HepG2 (cell line): ENCODE measurements around the gene SPRED2. TPM values are rescaled to one million over a fixed set of nuclear protein-coding genes. Genes with fewer than 3 reads are reported as not detected.

Experiments
- EP300 ChIP-seq, 3 experiments: sonication (generic) in 1 of 3; formaldehyde crosslinking in 1 of 3; IDR thresholded peaks; 2 replicates each; pipeline versions ENCODE4 v1.5.1 to v1.6.1; 2011 to 2020; ENCODE audit warnings: low read depth in 2 of 3, low read length in 2 of 3, borderline replicate concordance in 1 of 3, improper control_type of control experiment in 1 of 3, mild to moderate bottlenecking in 1 of 3, missing genetic modification reagents in 1 of 3, moderate library complexity in 1 of 3
- KDM4B ChIP-seq: sonication (generic); formaldehyde crosslinking; IDR thresholded peaks from 2 replicates; pipeline ENCODE4 v1.4.0; 2020; ENCODE audit warnings: missing genetic modification reagents
- MAFF ChIP-seq: IDR thresholded peaks from 2 replicates; pipeline ENCODE4 v1.6.1; 2011; ENCODE audit warnings: low read depth, low read length, improper control_type of control experiment
- ZNF280D ChIP-seq: sonication (generic); formaldehyde crosslinking; IDR thresholded peaks from 2 replicates; pipeline ENCODE4 v1.5.1; 2020; ENCODE audit warnings: mild to moderate bottlenecking, missing genetic modification reagents
- ZNF451 ChIP-seq: sonication (generic); formaldehyde crosslinking; IDR thresholded peaks from 2 replicates; pipeline ENCODE4 v1.5.0; 2020; ENCODE audit warnings: mild to moderate bottlenecking, missing genetic modification reagents
- ZNF749 ChIP-seq: sonication (generic); formaldehyde crosslinking; IDR thresholded peaks from 2 replicates; pipeline ENCODE4 v1.8.0; 2022; ENCODE audit warnings: mild to moderate bottlenecking, missing genetic modification reagents, moderate library complexity, borderline replicate concordance
- ZNF800 ChIP-seq: sonication (generic); formaldehyde crosslinking; IDR thresholded peaks from 2 replicates; pipeline ENCODE4 v1.4.0; 2020; ENCODE audit warnings: missing genetic modification reagents
- polyA plus RNA-seq, 8 experiments: library from polyadenylated mRNA; depleted of rRNA in 3 of 8; stranded (reverse) in 7 of 8; unstranded in 1 of 8; fragments of >200 nt; fragmentation: Illumina TruSeq in 4 of 8; extraction: Trizol in 4 of 8; gene quantifications; 2 replicates each; pipeline versions ENCODE4 v1.2.1 to v1.2.3, GENCODE V29; 2011 to 2016; ENCODE audit warnings: low read depth in 4 of 8, missing spikeins in 1 of 8, mixed read lengths in 1 of 8; ENCODE audit not compliant: insufficient read depth in 1 of 8
- total RNA-seq, 5 experiments: library from RNA; depleted of rRNA; stranded (reverse); fragments of >200 nt; fragmentation: Illumina TruSeq; extraction: Trizol; gene quantifications; 2 replicates each; pipeline ENCODE4 v1.2.3, GENCODE V29; 2016; ENCODE audit warnings: low read depth in 1 of 5
- TF ChIP-seq, protein P1 (sequence below): sonication (generic); formaldehyde crosslinking; IDR thresholded peaks from 2 replicates; pipeline ENCODE4 v1.9.0; 2022; ENCODE audit warnings: missing genetic modification reagents, mild to moderate bottlenecking, borderline replicate concordance
- TF ChIP-seq, protein P2 (sequence below): sonication (generic); formaldehyde crosslinking; IDR thresholded peaks from 2 replicates; pipeline ENCODE4 v1.4.0; 2020; ENCODE audit warnings: missing genetic modification reagents

SPRED2 gene
- total and polyA plus RNA-seq, 2 of the 13 experiments (the other 11 are each of a cell fraction or from before 2014, with no cell fraction given), result 13.0 to 37.0 TPM

DNA sequence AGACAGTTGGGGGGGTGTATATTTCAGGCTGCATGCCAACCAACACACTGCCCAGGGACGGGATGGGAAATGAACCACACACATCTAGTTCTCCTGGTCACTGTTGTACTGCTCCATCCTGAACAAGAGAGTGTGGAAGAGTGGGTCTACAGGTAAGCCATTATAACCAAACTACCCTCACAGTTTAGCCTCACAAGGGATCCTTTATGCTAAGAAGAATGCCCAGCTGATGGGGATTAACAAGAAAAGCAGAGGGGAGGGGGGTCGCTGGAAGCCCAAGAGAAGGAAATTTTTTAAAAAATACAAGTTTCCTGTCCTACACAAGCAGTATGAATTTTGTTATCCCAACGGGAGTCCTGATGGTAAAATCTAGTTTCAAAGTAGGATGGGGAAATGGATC is 16.1 kb downstream of the SPRED2 start (continued):
- no peak for TF ChIP-seq ZNF280D (CRISPR knock-in tag)
- no peak for TF ChIP-seq ZNF749 (CRISPR knock-in tag)
- TF ChIP-seq, protein P1, sequence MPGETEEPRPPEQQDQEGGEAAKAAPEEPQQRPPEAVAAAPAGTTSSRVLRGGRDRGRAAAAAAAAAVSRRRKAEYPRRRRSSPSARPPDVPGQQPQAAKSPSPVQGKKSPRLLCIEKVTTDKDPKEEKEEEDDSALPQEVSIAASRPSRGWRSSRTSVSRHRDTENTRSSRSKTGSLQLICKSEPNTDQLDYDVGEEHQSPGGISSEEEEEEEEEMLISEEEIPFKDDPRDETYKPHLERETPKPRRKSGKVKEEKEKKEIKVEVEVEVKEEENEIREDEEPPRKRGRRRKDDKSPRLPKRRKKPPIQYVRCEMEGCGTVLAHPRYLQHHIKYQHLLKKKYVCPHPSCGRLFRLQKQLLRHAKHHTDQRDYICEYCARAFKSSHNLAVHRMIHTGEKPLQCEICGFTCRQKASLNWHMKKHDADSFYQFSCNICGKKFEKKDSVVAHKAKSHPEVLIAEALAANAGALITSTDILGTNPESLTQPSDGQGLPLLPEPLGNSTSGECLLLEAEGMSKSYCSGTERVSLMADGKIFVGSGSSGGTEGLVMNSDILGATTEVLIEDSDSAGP, result no peak
- TF ChIP-seq MAFF, result no peak
- TF ChIP-seq, protein P2, sequence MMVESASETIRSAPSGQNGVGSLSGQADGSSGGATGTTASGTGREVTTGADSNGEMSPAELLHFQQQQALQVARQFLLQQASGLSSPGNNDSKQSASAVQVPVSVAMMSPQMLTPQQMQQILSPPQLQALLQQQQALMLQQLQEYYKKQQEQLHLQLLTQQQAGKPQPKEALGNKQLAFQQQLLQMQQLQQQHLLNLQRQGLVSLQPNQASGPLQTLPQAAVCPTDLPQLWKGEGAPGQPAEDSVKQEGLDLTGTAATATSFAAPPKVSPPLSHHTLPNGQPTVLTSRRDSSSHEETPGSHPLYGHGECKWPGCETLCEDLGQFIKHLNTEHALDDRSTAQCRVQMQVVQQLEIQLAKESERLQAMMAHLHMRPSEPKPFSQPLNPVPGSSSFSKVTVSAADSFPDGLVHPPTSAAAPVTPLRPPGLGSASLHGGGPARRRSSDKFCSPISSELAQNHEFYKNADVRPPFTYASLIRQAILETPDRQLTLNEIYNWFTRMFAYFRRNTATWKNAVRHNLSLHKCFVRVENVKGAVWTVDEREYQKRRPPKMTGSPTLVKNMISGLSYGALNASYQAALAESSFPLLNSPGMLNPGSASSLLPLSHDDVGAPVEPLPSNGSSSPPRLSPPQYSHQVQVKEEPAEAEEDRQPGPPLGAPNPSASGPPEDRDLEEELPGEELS (CRISPR knock-in tag), result no peak
- TF ChIP-seq EP300 (IDR thresholded peaks at IDR 0.05; ENCODE audit: low read depth in 2 of 2, low read length in 2 of 2), result no peak
- no peak for TF ChIP-seq EP300 (CRISPR knock-in tag; IDR thresholded peaks at IDR 0.05; ENCODE audit: borderline replicate concordance)
- TF ChIP-seq KDM4B (CRISPR knock-in tag), result no peak
- TF ChIP-seq ZNF451 (CRISPR knock-in tag), result no peak
- TF ChIP-seq ZNF800 (CRISPR knock-in tag), result no peak
